Limb (tissue), 2 donors: ENCODE measurements around the gene KRT10.

Experiments
- DNase-seq, 2 donors: peaks; one replicate each; pipeline ENCODE4 v3.0.0-alpha.2; 2016; ENCODE audit errors: extremely low spot score in 2 of 2

The KRT10 gene

GRCh38 chr17:40806131-40806530 is 16.3 kb downstream of the KRT10 start:
- DNase-seq: no peak

DNA sequence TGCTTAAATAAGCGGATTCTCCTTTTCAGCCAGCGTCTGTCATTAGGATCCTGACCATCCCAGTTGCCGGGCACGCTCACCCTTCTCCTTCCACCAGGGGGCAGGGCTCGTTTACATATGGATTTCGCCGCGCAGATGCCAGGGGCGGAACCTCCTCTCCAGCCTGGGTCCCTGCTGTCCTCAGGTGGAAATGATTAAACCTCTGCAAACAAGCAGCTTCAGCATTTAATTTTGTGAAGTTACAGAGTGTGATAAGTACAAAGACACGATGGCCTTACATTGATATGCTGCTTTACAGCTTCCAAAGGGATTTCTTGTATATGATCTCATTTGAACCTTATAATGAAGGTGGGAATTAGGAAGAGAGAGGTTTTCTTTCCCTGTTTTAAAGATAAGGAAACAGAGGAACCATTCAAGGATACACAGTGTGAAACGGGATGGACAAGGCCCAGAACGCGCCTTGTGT is 18.8 kb downstream of the KRT10 start:
- DNase-seq: peak; percentile 69 to 84

GRCh38 chr17:40801157-40801556 is 21.3 kb downstream of the KRT10 start:
- no peak for DNase-seq

GRCh38 chr17:40800381-40800780 is 22.0 kb downstream of the KRT10 start:
- no peak for DNase-seq

DNA sequence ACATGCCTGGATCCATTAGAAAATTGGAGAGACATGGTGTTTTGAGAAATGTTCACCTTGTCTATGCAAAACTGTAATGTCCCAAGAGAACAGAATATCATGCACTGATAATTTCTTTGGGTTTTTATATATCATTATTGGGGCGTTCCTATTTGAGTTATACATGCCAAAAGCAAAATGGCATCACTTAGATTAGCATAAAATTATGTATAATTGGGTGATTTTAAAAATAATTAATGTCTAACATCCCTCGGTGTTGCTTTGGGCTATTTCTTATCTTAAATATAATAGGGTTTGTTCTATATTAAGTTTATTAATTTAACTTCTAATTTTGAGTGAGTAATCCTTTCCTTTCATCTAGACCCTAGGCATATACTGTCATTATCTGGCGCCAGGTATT is 22.6 kb downstream of the KRT10 start, which contains the start of gene KRT28:
KRT28 (minus strand) TSS at position 101 of the 400 bp plus-strand sequence; CDS start at position 35, 66 bp downstream.
- no peak for DNase-seq

GRCh38 chr17:40796846-40797245 is 25.6 kb downstream of the KRT10 start:
- DNase-seq: no peak

DNA sequence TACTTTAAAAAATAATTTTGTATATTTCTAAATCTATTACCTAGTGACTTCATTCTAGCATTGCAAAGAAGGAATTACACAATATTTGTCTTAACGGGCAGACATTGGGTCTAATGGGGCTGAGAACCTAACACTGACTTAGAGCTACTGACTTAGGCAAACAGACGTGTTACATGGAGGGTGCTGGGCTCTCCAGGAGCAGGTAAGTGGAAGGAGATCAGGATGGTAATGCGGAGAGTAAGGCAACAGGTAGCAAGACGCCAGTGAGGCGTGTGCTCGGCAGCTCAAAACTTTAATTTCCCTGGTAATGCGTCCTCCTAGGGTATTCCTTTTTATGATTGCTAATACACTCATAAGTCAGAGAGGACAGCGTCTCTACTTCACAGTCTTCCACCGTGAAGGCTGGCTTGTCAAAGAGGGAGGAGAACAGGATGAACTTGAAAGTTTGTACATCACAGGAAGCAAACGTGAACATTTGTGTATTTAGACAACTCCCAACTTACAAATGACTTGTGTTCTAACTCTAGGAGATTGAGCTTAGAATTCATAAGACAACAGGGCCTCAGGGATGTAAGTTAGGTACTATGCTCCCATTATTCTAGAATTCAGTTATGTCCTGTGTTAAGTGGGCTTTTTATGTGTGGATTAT is 27.3 kb downstream of the KRT10 start:
- DNase-seq: no peak

DNA sequence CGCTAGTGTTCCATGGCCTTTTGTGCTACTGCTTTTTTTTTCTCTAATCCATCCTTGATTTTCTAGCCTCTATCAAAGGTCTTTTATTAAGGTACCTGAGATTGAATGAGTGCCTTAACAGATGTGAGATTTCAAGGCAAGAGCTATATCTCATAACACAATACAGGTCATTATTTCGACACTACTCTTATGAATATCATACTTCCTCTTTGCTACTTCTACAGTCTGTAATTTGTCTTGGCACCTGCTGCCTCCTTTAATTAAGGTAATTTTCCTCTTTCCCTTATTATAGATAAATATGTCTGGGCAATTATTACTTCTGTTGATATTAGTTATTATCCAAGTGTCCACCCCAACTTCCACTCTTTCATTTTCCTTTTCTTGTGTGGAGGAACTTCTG is 27.9 kb downstream of the KRT10 start:
- DNase-seq: no peak

GRCh38 chr17:40793832-40794231 is 28.6 kb downstream of the KRT10 start:
- DNase-seq: no peak

- peak in 1 of 2 donors; percentile 63 for DNase-seq
Measured at GRCh38 chr17:40791787-40792436, 30.5 kb downstream of the KRT10 start.

- DNase-seq: no peak
Measured at GRCh38 chr17:40791111-40791510, 31.3 kb downstream of the KRT10 start.

DNA sequence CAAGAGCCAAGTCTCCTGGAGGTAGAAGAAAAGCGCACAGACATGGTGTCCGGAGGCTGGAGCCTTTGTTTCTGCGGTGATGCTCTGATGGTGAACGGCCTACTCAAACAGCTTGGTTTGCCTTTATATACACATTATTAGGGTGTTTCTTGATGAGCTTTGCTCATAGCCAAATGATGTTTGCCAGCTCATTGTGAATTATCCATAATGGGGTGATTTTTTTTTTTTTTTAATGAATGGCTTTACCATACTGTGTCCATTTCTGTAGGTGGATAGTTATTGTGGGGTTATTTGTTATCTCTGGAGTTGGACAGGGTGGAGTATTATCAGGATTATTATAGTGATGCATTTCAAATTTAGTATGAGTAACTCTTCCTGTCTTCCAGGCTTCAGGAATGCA is 40.0 kb downstream of the KRT10 start, which contains the start of gene KRT27:
KRT27 (minus strand) TSS at position 101 of the 400 bp plus-strand sequence; CDS start at position 44, 57 bp downstream.
- no peak for DNase-seq

DNA sequence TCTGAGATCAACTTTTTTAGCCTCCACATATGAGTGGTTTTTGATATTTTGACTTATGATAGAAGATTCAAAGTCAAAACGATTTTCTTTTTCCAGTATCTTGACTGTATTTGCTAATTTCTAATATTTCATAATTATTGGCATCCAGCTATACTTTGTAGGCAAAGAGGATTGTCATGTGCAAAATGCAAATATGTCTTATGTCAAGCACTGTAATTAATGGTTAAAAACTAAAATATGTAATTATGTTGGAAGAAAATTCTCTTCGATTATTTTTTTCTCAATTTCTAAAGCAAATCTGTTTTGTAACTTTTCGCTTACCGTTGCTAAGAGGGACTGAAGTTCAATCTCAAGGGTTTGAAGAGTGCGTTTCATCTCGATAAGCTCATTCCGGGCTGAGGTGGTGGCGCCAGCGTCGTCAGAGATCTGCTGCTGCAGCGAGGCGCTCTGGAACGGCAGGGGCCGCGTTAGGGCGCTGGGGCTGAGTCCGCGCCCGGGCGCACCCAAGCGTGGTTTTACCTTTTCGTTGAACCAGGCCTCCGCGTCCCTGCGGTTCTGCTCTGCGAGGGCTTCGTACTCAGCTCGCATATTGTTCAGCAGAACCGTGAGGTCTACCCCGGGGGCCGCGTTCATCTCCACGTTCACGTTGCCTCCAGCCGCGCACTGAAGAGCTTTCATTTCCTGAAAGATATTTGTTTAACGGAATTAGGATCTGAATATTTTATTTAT is 43.1 kb downstream of the KRT10 start:
- DNase-seq: no peak

DNA sequence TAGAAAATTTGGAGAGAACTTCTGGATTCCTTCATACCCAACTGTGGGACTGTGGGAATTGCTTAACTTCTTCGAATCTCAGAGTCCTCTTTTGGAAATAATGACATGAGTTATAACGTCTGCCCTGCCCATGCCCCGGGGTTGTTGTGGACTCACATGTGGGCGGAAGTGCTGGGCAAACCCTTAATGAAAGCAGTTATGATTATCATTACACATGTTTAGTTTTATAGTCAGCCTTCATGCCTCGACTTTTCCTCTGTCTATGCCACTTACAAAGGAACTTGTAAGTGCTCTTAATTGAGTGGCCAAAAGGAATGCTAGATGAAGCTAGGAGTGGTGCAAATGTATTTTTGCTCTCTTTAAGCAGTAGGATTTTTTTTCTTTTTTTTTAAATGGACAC is 44.0 kb downstream of the KRT10 start:
- no peak for DNase-seq

DNA sequence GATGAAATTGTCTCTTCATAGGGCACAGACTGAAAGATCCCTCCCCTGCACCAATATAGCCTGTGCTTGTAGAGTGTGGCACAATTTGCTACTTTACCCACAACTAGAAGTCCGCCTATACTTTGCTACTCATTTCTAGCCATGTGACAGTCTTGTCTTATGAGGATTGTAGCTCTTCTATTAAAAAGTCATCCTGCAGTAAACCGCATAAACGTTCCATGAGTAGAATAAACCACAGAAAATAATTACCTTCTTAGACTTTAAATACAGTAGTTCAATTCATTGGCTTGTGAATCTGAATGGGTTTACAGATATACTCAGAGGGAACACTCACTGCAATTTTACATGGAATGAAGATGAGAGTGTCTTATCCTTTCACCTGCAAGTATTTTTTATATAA is 44.4 kb downstream of the KRT10 start:
- no peak for DNase-seq

DNA sequence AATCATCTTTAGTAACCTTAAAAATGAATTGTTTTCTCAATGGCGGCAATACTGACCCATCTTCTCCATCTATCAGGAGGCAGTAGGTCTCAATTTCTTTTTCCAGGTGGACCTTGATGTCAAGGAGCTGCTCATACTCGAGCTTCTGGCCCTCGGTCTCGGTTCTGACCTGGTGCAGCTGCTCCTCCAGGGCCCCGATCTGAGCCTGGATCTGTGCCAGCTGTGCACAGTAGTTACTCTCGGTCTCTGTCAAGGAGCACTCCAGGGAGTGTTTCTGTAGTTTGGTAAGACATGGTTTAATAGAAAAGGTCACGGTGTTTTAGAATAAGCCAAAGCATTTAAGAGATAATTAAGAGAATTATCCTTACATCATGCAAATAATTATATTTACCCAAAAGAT is 45.0 kb downstream of the KRT10 start:
- DNase-seq: no peak

- peak in 1 of 2 donors; percentile 7 for DNase-seq
Measured at GRCh38 chr17:40775945-40776344, 46.5 kb downstream of the KRT10 start.

- DNase-seq: no peak
Measured at GRCh38 chr17:40772101-40772500, 50.3 kb downstream of the KRT10 start, which contains the start of gene KRT26. Gene KRT26, minus strand, starts transcription at chr17:40772201. Its CDS starts 88 bp downstream, at chr17:40772113.
